ENCODE results near the gene RAB11FIP5.

GRCh38 chr2:73031095-73031678, 81.6 kb downstream of the RAB11FIP5 start:
- TF ChIP-seq POLR2A (IDR thresholded peaks at IDR 0.05; ENCODE audit: extremely low read depth, insufficient read length) = no peak
- TF ChIP-seq CTCF (IDR thresholded peaks at IDR 0.05; ENCODE audit: low read depth, low read length) = no peak

Data from NB4 (cell line).